ENCODE measurements around the gene ABHD8.

Gene ABHD8

GRCh38 chr19:17320435-17320834, 17.2 kb upstream of the ABHD8 start:
- no peak overlapping the region for H3K9ac ChIP-seq (ENCODE audit: insufficient read length)

GRCh38 chr19:17319473-17320238, 16.4 kb upstream of the ABHD8 start:
- no peak overlapping the region for H3K9ac ChIP-seq (ENCODE audit: insufficient read length)
- H3K27ac ChIP-seq = no peak overlapping the region
- no peaks in the 10 kb centered on the region for H3K9me3 ChIP-seq (ENCODE audit: low read depth, low read length)
- H3K4me3 ChIP-seq = no peak overlapping the region
- H3K36me3 ChIP-seq (ENCODE audit: insufficient read depth, low read length) = peaks cover 22% of the 10 kb centered on the region; the same call in 1 of the 2 replicates
- DNase-seq (ENCODE audit: low read depth, low spot score) = no peak
- TF ChIP-seq POLR2AphosphoS5 (IDR thresholded peaks at IDR 0.05; ENCODE audit: borderline replicate concordance, low read depth, low read length) = no peak
- TF ChIP-seq FOXP2 (optimal IDR thresholded peaks at IDR 0.05; ENCODE audit: control extremely low read depth, extremely low read length, insufficient read depth) = no peak
- no peak for TF ChIP-seq EZH2 (IDR thresholded peaks at IDR 0.05)

More at GRCh38 chr19:17320435-17320834, 17.2 kb upstream of the ABHD8 start:
- H3K27ac ChIP-seq = no peak overlapping the region
- no peak for TF ChIP-seq EZH2 (IDR thresholded peaks at IDR 0.05)
- no peak for DNase-seq (ENCODE audit: low read depth, low spot score)
- no peaks in the 10 kb centered on the region for H3K9me3 ChIP-seq (ENCODE audit: low read depth, low read length)
- H3K36me3 ChIP-seq (ENCODE audit: insufficient read depth, low read length) = peaks cover 18% of the 10 kb centered on the region; the same call in 1 of the 2 replicates
- H3K4me3 ChIP-seq = no peak overlapping the region

- TF ChIP-seq POLR2AphosphoS5 (IDR thresholded peaks at IDR 0.05; ENCODE audit: borderline replicate concordance, low read depth, low read length) (no peak), EZH2 (IDR thresholded peaks at IDR 0.05) (no peak), FOXP2 (optimal IDR thresholded peaks at IDR 0.05; ENCODE audit: control extremely low read depth, extremely low read length, insufficient read depth) (no peak)
- Histone ChIP-seq H3K27ac (no peak overlapping the region), H3K9me3 (ENCODE audit: low read depth, low read length) (no peaks in the 10 kb centered on the region), H3K9ac (ENCODE audit: insufficient read length) (no peak overlapping the region), H3K36me3 (ENCODE audit: insufficient read depth, low read length) (peaks cover 28% of the 10 kb centered on the region; the same call in 1 of the 2 replicates), H3K4me3 (no peak overlapping the region)
- DNase-seq (ENCODE audit: low read depth, low spot score) = no peak
Observed at GRCh38 chr19:17318966-17319365, 15.7 kb upstream of the ABHD8 start.

- Histone ChIP-seq H3K9ac (ENCODE audit: insufficient read length) (no peak overlapping the region), H3K36me3 (ENCODE audit: insufficient read depth, low read length) (peaks cover 16% of the 10 kb centered on the region; the same call in 1 of the 2 replicates), H3K9me3 (ENCODE audit: low read depth, low read length) (no peaks in the 10 kb centered on the region), H3K27ac (no peak overlapping the region), H3K4me3 (no peak overlapping the region)
- TF ChIP-seq FOXP2 (optimal IDR thresholded peaks at IDR 0.05; ENCODE audit: control extremely low read depth, extremely low read length, insufficient read depth) (no peak), POLR2AphosphoS5 (IDR thresholded peaks at IDR 0.05; ENCODE audit: borderline replicate concordance, low read depth, low read length) (no peak), EZH2 (IDR thresholded peaks at IDR 0.05) (no peak)
- no peak for DNase-seq (ENCODE audit: low read depth, low spot score)
Observed at GRCh38 chr19:17314007-17314593, 10.9 kb upstream of the ABHD8 start.

- no peak overlapping the region for H3K4me3 ChIP-seq
- no peak overlapping the region for H3K27ac ChIP-seq
Observed at GRCh38 chr19:17312189-17313113, 9.2 kb upstream of the ABHD8 start.

GRCh38 chr19:17311455-17312188, 8.4 kb upstream of the ABHD8 start:
- no peak for DNase-seq (ENCODE audit: low read depth, low spot score)
- H3K4me3 ChIP-seq = no peak overlapping the region

More at GRCh38 chr19:17312189-17313113, 9.2 kb upstream of the ABHD8 start:
- TF ChIP-seq EZH2 (IDR thresholded peaks at IDR 0.05) (no peak), FOXP2 (optimal IDR thresholded peaks at IDR 0.05; ENCODE audit: control extremely low read depth, extremely low read length, insufficient read depth) (no peak), POLR2AphosphoS5 (IDR thresholded peaks at IDR 0.05; ENCODE audit: borderline replicate concordance, low read depth, low read length) (no peak)
- Histone ChIP-seq H3K9me3 (ENCODE audit: low read depth, low read length) (no peaks in the 10 kb centered on the region), H3K9ac (ENCODE audit: insufficient read length) (no peak overlapping the region), H3K36me3 (ENCODE audit: insufficient read depth, low read length) (peaks cover 16% of the 10 kb centered on the region; the same call in 1 of the 2 replicates)
- no peak for DNase-seq (ENCODE audit: low read depth, low spot score)

GRCh38 chr19:17309965-17310461, 6.8 kb upstream of the ABHD8 start:
- no peak overlapping the region for H3K27ac ChIP-seq
- H3K9me3 ChIP-seq (ENCODE audit: low read depth, low read length) = no peaks in the 10 kb centered on the region
- H3K4me3 ChIP-seq = peak overlapping the region; percentile 85
- H3K9ac ChIP-seq (ENCODE audit: insufficient read length) = peak overlapping the region; percentile 87
- H3K36me3 ChIP-seq (ENCODE audit: insufficient read depth, low read length) = peaks cover 8% of the 10 kb centered on the region; the same call in 1 of the 2 replicates
- TF ChIP-seq POLR2AphosphoS5 (IDR thresholded peaks at IDR 0.05; ENCODE audit: borderline replicate concordance, low read depth, low read length) (no peak), FOXP2 (optimal IDR thresholded peaks at IDR 0.05; ENCODE audit: control extremely low read depth, extremely low read length, insufficient read depth) (no peak), EZH2 (IDR thresholded peaks at IDR 0.05) (no peak)
- DNase-seq (ENCODE audit: low read depth, low spot score) = no peak

More at GRCh38 chr19:17311455-17312188, 8.4 kb upstream of the ABHD8 start:
- Histone ChIP-seq H3K36me3 (ENCODE audit: insufficient read depth, low read length) (peaks cover 16% of the 10 kb centered on the region; the same call in 1 of the 2 replicates), H3K27ac (no peak overlapping the region), H3K9ac (ENCODE audit: insufficient read length) (no peak overlapping the region), H3K9me3 (ENCODE audit: low read depth, low read length) (no peaks in the 10 kb centered on the region)
- TF ChIP-seq FOXP2 (optimal IDR thresholded peaks at IDR 0.05; ENCODE audit: control extremely low read depth, extremely low read length, insufficient read depth) = no peak
- TF ChIP-seq EZH2 (IDR thresholded peaks at IDR 0.05) = no peak
- TF ChIP-seq POLR2AphosphoS5 (IDR thresholded peaks at IDR 0.05; ENCODE audit: borderline replicate concordance, low read depth, low read length) = no peak

Measured in SK-N-MC (cell line).